ENCODE measurements around the gene NAP1L4.

Gene NAP1L4

DNA sequence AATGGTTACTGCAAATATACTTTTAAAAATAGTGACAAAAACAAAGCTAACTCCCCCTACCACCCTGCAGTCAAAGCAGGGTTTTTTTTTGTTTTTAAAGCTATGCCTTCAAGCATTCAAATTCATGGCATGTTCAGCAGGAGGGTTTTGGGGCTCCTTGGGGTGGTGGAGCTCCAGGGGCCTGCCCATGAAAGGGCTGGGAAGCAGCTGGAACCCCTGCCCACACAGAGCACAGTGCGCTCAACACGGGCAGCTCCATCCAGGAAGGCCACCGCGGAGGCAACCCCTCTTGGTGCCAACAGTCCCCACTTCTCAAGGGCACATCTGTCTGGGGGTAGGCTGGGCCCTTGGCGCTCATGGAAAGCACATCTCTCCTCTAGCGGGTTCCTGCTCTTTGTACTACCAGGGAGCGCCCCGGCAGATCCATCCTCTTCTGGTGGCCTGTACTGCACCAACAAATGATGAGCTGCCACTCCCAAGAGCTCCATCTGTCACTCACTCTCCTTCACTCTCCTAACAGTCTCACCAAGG, 46.3 kb downstream of the NAP1L4 start:
- H3K4me3 ChIP-seq (replicated peaks in 1 of 2; ENCODE audit: low read depth in 2 of 2, low read length in 2 of 2) = no peak overlapping the region
- no peak for DNase-seq (ENCODE audit: low read depth in 2 of 2)
- TF ChIP-seq, protein P1, sequence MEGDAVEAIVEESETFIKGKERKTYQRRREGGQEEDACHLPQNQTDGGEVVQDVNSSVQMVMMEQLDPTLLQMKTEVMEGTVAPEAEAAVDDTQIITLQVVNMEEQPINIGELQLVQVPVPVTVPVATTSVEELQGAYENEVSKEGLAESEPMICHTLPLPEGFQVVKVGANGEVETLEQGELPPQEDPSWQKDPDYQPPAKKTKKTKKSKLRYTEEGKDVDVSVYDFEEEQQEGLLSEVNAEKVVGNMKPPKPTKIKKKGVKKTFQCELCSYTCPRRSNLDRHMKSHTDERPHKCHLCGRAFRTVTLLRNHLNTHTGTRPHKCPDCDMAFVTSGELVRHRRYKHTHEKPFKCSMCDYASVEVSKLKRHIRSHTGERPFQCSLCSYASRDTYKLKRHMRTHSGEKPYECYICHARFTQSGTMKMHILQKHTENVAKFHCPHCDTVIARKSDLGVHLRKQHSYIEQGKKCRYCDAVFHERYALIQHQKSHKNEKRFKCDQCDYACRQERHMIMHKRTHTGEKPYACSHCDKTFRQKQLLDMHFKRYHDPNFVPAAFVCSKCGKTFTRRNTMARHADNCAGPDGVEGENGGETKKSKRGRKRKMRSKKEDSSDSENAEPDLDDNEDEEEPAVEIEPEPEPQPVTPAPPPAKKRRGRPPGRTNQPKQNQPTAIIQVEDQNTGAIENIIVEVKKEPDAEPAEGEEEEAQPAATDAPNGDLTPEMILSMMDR (IDR thresholded peaks at IDR 0.05; ENCODE audit: low read depth, low read length) = no peak

DNA sequence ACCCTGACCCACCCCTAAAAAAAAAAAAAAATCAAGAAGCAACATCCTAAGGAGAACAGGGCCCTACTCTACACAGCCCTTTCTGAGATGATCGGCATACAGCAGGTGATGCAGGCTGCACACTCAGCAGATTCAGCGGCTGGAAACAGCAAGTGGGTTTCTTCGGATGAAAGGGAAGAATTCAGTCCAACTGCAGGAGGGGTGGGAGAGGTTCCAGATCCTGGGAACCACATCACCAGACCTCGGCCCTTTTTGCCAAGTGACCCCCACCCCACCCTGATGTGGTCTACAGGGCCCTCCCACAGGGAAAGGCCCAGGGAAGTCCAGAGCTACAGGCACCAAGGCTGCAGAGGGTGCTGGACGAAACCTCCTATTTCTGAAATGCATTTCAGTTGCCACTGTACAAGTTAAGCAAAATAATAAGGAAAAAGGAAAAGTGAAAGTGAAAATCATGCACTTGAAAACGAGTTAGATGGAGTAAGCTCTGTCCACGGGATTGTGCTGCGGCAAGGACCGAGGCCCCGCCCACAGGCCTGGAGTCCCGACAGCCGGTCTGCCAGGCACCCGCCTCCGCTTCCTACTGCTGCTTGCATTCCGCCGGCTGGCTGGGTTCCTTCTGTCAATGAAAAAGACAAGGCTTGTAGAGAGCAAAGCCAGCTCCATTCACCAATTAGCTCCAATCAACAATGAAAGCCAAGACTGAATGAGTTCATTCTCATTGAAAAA, 46.9 kb downstream of the NAP1L4 start:
- TF ChIP-seq, protein P1 (IDR thresholded peaks at IDR 0.05; ENCODE audit: low read depth, low read length) = no peak
- peak overlapping the region; percentile 20 to 21 for H3K4me3 ChIP-seq (replicated peaks in 1 of 2; ENCODE audit: low read depth in 2 of 2, low read length in 2 of 2)
- DNase-seq (ENCODE audit: low read depth in 2 of 2) = peak; percentile 83 to 95

DNA sequence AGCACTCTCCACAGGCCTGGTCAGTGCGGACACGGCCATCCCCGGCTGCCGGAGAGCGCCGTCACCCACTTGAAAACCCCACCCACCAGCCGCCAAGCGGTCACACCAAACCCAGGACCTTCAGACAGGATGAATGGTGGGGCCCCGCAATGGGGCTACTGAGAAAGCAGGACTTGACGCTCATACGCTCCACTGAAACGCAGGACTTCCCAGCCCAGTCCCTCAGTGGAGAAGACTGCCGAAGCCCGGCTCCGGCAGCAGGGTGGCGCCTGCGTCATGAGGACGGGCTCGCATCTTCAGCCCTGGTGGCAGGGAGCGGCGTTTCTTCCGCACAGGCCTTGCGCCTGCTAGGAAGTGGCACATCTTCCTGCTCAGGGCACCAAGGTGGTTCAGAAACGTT, 47.6 kb downstream of the NAP1L4 start:
- no peak overlapping the region for H3K4me3 ChIP-seq (replicated peaks in 1 of 2; ENCODE audit: low read depth in 2 of 2, low read length in 2 of 2)
- TF ChIP-seq, protein P1 (IDR thresholded peaks at IDR 0.05; ENCODE audit: low read depth, low read length) = no peak

DNA sequence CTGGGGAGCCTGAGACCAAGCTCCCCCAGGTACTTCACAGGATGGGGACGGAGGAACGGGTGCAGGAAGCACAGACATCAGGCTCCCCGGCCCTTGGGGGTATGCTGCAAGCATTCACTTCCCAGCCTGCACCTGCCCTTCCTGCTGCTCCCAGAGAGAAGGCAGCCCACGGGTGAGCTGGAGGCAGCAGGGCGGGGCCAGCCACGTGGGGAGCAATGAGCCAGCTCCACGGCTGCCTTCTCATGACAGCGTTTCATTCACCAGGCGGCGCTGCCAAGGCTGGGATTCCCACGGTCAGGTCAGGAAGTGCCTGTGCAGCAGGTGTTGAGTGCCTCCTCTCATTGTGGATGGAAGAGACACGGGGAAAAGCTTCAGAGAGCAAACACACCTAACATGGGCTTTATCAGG, 48.4 kb downstream of the NAP1L4 start:
- H3K4me3 ChIP-seq (replicated peaks in 1 of 2; ENCODE audit: low read depth in 2 of 2, low read length in 2 of 2) = no peak overlapping the region
- no peak for DNase-seq (ENCODE audit: low read depth in 2 of 2)
- TF ChIP-seq, protein P1 (IDR thresholded peaks at IDR 0.05; ENCODE audit: low read depth, low read length) = no peak

More for the DNA sequence above, 47.6 kb downstream of the NAP1L4 start:
- no peak for DNase-seq (ENCODE audit: low read depth in 2 of 2)

DNA sequence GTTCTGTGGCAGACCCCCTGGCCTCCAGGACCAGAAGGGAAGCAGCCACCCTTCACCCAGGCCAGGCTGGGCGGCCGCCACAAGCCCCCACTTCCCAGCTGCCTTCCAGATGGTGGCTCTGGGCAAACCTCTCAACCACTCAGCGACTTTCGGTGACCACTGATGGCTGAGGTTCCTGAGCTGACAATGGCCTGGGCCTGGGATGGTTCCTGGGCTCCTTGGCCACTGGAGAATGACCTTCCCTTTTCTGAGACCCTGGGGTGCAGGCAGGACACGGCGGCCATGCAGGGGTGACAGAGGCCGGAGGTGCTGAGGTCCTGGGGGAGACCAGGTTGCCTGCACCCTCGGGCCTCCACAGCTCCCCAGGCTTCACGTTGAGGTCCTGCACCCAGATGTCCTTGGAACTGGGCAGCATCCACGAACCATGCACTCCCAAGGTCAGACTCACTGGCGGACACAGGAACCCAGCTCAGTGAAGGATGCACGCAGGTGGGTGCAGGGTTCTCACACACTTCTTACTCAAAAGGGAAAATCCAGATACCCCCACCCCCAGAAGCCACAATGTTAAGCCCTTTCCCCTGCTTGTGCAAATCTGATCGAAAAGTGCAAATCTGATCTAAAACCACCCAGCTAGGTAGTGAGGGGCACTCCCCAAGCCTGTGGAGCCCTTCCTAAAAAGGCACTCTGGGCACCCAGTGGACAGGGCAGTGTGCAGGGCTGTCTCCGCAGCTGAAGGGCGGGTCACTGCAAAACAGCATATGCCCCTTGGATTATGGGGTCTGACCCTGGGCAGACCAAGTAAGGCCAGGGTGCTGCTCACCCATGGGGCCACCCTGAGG, 49.0 kb downstream of the NAP1L4 start:
- no peak overlapping the region for H3K4me3 ChIP-seq (replicated peaks in 1 of 2; ENCODE audit: low read depth in 2 of 2, low read length in 2 of 2)
- no peak for DNase-seq (ENCODE audit: low read depth in 2 of 2)
- TF ChIP-seq, protein P1 (IDR thresholded peaks at IDR 0.05; ENCODE audit: low read depth, low read length) = no peak

DNA sequence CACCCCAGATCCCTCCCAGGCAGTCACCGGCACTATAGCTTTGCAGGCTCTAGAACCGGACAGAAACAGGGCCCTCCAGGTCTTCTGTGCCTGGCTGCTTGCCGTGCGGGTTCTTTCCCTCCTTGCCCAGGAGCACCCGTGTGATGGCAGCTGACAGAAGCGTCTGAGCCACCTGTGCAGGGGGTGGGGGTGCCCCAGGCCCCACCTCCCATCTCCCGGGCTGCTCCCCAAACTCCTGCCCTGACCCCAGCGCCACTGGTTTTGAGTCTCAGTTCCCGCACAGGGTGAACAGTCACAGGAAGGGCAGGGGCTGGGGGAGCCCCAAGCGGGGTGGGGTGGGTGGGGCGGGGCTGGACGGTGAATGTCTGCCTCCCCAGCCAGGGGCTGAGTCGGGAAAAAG, 49.7 kb downstream of the NAP1L4 start:
- DNase-seq (ENCODE audit: low read depth in 2 of 2) = no peak
- H3K4me3 ChIP-seq (replicated peaks in 1 of 2; ENCODE audit: low read depth in 2 of 2, low read length in 2 of 2) = no peak overlapping the region
- TF ChIP-seq, protein P1 (IDR thresholded peaks at IDR 0.05; ENCODE audit: low read depth, low read length) = no peak
